NOMO-1 treated with dmso at 0.1 percent for 144 hours (cell line): ENCODE results near the gene KCNH5.

Source experiments
- DNase-seq: peaks from one replicate; lab custom pipeline; 2025; ENCODE audit not compliant: unreplicated experiment; lab: John Stamatoyannopoulos, UW

The KCNH5 gene

DNA sequence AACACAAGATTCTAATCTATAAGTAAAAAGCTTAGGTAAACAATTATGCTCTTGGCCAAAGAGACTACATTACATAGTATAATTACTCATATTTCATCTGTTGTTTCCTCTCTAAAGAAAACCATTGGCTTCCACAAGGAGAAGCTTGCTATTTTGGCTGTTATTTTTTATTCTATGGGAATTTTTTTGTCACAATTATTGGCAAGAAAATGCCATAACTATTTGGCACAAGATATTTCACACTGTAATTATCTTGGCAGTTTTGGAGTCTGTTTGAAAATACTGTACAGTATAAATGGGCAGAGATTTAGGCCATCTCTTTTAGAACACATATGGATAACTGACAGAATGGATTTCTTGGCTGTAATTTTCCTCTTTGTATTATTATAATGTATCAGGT, 51.2 kb downstream of the KCNH5 start:
- no peak for DNase-seq

DNA sequence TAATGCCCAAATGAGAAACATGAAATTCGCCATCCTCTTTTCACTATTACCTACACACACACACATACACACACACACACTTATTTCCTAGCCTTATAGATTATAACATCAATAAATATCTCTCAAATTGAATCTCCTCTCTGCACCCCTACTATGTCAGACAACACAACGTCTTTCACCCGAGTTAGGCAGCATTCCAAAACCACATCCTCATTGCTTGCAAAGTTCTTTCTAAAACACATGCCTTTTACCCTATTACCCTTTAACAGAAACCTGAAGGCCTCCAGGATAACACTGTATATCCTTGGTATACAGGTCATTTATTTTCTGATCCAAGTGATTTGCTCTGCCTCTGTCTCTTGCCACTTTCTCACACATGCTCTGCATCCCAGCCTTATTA, 56.3 kb downstream of the KCNH5 start:
- no peak for DNase-seq

DNA sequence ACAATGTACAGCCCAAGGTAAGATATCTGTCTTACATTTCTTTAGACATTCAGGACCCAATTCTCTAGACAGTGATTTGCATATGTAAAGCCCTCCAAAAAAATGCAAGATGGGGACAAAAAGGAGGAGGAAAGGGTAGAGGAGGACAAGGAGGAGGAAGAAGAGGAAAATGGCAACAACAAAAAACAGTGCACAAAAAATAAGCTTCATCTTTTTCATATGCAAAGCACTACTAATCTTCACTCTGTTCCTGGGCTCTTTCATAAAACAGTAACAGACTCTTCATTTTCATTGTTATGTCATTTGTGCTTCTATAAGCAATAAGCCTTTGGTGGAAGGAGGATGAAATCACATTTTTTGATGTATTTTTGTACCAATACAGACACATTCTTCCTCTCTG, 61.4 kb downstream of the KCNH5 start:
- DNase-seq: no peak

DNA sequence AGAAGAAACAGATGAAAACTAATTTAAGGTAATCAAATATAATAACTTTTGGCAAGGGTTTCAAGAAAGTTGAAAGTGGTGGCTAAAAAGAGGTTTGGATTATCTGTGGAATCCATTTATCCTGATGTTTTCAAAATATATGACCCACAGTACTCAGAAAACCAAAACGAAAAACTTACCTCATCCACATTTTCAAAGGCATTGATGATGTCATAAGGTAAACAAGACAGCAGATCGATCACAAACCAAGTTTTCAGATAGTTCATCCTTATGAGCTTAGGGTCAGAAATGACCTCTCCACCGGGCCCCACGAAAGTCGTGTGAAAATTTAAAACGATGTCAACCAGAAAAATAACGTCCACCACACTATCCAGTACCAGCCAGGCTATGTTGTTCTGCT, 64.6 kb downstream of the KCNH5 start:
- DNase-seq: no peak

DNA sequence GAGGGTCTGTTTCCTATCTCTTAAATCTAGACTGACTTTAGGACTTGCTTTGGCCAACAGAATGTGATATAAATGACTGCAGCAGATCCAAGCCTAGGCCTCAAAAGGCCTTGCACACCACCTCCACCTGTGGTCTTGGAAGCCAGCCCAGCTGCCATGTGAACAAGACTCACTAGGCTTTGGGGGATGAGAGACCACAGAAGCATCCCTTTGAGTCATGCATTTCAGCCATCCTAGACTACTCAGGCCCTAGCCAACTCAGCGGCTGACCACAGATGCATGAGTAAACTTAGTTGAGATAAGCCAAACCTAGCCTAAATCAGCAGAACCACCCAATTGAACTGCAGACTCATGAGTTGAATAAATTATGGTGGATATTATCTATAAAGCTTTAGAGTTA, 87.7 kb downstream of the KCNH5 start:
- DNase-seq: no peak

DNA sequence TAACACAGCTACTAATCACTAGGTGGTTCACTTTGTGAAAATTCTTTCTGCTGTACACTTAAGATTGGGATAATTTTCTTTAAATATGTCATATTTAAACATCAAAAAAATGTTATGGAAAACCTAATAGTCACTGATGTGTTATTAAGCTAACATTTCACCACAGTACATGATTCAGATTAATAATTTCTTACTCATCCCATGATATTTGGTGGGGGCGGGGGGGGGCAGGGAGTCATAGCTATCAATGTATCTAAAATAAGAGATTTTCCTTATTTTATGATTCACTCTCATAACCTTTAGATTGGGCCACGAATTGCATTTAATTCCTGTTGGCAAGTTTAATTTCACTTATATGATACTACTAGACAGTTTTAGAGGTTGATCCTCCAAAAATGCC, 88.8 kb downstream of the KCNH5 start:
- DNase-seq: no peak

DNA sequence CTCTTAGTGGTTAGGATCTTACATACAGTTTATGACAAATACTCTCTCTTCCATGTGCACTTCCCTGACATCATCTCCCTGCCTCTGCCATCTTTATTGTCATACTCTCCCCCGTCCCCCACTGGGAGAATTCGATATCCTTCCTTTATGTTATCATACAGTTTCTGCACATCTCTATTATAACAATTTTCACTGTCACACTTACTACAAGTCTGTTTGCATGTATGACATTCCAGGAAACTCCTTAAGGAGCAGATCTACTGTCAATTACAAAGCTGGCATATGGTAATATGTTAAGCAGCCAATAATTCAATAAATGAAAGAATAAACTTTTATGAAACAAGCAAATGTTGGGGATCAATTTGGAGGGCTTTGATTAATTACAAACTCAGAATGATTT, 91.1 kb downstream of the KCNH5 start:
- DNase-seq: no peak

DNA sequence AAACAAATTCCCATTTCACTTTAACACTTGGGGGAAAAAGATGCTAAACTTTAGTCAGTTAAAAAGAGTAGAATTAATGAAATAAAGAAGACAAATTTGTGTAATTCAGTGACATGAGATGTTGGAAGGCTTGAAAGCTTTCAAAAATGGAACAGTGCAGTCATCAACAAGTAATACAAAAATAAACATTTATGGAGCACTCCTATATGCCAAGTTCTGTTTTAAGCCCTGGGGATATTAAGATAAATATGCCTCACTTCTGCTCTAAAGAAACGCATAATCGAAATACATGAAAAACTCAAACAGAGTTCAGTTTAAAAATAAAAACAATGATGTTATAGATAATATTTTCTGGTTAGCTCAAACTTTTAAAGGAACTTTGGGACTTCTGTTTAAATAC, 93.0 kb downstream of the KCNH5 start:
- no peak for DNase-seq

DNA sequence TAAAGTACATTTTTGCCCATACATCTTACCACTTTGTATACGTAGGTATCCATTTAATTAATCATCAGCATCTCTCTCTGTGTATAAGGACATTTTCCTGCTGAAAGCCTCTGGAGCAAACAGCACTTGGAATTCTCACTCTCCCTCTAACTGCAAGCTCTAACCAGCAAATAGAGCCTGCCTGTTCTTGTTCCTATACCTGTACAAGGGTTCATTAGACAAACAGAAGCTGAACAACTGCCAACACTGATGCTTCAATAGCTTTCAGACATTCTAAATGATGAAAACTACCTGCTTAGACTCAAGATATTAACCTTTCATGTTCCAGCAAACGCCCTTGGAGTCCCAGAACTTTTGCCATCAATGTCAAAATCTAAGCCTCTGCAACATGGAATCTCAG, 98.0 kb downstream of the KCNH5 start:
- no peak for DNase-seq

DNA sequence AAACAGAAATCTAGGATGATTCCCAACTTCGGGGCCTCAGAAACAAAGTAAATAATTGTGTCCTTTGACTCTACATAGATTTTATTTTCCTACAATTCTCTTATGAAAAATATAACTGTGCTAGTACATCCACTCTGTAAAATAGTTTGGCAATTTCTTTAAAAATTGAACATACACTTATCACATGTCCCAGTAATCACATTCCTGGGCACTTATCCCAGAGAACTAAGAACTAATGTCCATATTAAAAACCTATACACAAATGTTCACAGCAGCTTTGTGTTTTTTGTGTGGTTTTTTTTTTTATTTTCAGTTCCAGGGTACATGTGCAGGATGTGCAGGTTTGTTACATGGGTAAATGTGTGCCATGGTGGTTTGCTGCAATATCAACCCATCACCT, 99.0 kb downstream of the KCNH5 start:
- no peak for DNase-seq

DNA sequence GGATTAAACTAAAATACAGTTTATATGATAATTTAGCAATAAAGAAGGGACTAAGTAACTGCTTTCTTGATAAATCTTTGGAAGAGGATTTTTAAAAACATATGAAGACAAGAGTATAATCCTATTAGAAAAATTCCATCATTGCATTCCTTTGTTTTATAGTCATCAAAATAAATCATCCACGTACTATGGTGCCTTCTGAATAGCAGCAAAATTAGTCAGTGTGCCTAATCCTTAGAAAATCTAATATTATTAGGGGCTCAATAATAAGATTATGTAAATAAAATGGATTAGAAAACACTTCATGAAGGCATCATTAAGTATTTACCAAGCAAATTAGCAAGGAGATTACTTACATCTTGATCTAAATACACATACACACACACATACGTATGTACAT, 102.1 kb downstream of the KCNH5 start:
- DNase-seq: no peak

DNA sequence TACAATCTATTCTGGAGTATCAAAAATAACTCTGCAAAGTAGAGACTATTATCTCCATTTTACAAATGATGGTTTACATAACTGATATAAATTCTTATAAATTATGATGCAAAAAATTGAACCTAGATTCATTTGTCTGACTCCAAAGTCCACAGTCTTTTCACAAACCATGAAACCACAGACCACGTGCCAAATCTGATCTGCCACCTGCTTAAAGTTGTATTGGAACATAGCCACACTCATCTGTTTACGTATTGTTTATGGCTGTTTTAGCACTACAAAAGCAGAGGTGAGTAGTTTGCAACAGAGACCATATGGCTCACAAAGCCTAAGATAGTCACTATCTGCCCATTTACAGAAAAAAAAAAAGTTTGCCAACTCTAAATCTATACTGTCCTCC, 105.3 kb downstream of the KCNH5 start:
- DNase-seq: no peak

DNA sequence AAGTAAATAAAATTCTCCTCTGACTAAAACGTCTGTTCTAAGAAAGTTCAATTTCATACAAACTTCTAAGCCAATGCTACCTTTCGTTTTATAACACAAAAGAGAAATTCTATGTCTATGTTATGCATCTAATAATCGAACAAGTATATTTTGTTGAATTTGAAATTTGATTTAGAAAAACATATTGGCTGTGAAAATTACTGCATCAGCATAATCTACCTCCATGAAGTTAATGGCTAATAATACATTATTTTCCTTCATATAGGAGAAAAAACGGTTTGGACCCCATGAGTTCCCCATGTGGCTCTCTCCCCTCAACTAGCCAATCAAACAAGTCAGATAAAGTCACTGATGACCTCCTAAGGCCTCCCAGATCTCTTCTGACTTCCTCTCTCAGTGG, 106.5 kb downstream of the KCNH5 start:
- DNase-seq: no peak

DNA sequence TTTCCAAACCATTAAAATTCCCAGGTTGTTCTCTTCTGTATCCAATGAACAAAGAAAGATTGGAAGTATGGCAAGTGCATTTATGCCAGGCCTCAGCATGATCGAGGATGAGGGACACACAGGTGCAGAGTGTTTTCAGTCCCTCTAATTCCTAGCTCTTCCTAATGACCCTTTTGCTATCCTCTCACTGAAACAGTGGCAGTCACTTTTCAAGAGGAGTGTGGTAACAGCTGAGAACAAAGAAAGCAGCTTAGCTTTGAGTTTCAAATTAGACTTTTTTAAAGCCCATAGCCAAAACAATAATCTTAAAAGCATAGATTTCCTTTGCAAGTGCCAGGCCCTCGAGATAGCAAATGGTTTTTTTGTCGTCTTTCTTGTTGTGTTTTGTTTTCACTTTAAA, 110.8 kb downstream of the KCNH5 start:
- no peak for DNase-seq

DNA sequence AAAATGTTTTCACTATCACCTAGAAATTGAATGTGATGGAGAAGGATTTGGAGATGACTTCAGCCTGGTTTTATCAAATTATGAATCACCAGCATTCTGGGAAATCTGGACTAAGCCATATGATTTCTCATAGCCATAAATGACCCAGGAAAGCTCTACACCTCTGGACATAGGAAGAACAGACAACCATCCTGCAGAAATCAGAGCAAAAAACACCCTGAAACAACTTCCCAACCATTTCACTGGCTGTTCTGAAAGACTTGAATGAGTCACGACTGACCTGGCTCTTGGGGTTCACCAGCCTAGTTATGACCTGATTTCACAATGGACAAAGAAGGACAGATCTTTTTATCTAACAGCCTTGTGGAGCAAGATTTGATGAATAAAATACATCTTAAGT, 123.8 kb downstream of the KCNH5 start:
- DNase-seq: no peak

DNA sequence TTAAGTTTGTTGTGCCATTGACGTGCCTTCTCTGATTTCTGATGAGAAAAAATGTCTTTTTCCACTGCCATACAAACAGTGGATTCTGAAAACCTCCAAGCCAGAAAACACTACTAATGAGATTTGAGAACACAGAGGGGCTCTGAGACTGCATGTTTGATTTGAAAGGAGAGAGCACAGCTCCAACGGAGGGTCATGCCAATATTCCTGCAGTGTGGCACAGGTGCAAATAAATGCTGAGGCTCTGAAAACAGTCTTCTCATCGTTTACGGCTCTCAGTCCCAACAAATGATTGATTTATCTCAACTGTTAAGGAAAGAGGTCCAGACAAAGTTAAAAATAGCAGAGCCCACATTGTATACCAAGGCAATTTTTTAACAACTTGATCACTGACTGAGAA, 128.7 kb downstream of the KCNH5 start:
- no peak for DNase-seq

DNA sequence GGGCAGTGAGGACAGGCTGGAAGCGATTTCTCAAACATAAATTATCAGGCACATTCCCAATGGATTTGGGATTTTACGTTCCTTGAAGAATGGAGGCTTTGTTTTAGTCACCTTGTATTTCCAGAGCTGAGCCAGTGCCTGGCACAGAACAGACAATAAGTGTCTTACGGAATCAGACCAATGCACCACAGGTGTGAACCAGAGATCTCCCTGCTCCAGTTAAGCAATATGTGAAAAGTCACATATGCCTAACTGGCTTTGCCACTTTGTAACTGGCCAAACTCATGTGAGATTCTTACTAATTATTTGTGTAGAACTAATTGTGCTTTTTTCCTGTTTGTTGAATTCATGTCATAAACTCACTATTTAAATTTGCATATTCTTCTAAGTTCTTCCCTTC, 130.4 kb downstream of the KCNH5 start:
- DNase-seq: no peak

DNA sequence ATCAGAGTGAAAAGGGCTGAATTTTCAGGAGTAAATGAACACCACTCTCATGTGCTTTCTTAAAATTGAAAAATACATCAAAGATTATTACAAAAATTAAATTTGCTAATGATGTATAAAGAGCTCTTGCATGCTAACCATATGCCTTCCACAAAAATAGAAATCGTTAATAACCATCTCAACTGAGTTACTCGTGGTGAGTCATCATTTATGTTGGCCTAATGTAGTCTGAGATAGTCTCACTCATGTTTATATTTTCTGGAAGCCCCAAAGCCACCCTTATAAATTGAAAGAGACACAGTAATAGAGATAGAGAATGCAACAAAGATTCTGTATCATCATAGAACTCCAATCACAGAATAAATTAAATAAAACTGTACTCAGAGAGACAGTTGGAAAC, 131.2 kb downstream of the KCNH5 start:
- no peak for DNase-seq

DNA sequence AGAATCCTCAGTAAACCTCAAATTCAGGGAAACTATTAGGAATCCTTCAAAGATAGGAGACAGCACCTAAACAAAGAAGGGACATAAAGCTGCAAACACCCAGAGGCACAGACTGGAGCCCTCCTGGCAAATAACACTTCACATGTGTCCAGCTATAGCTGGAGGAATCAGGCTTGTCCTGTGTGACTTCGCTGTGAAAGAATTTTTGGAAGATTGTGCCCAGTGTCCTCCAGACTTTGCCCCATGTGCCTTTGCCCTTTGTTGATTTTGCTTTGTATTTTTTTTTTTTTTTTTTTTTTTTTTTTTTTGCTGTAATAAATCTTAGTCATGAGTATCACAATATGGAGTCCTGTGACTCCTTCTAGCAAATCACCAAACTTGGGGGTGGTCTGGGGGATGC, 136.8 kb downstream of the KCNH5 start:
- DNase-seq: no peak

DNA sequence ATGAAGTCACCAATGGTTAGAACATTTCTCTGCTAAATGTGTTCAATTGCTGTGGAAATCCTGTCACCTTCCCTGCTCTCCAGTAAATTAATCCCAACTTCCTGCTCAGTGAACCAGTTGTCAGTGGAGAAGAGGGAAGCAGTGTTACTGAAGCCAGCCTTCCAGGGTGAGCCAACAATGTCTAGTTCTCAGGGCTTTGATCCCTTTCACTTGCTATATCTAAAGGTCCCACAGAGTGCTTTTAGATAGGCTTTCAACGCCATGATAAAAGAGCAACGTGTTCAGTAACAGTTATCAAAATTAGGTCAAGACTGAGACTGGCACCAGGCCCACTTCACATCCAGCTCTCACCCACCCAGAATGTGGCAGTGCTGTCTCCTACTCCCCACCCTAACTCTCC, 139.7 kb downstream of the KCNH5 start:
- DNase-seq: no peak

DNA sequence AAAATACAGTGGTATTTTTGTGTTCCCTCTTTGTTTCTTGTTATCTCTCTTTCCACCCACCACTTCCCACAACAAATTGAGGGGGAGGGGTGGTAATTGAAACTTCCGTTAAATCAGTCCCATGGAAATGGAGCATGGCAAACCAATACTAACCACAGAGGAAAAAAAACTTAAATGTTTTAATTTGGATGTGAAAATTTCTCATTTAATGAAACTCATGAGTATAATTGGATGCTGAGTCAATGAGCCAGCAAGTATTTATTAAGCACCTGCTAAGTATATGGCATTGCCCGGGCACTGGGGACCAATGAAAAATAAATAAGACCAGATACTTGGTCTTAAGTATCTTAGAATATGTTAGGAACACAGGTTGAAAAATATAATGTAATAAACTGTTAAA, 147.5 kb downstream of the KCNH5 start:
- no peak for DNase-seq

DNA sequence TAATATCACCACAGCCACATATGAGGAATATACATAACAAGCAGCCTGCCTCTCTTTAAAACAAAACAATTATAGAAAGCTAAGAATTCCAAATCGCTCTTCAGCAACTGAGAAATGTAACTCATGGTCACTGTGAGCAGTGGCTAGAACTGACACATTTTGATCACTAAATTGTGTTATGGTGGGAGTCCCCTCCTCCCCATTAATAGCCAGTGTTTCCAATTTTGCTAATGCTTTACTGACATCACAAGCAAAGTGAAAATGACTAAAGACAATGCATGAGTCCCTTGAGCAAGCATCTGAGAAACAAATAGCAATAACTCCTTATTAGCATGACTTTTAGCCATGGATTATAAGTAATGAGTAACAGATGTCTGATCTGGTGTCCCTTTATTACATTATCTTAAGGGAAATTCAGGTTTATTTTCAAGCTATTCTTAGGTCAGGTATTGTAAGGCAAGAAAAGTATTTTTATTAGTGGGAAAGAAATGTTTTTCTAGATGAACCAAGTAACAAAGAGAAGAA, 148.3 kb downstream of the KCNH5 start:
- DNase-seq: no peak

DNA sequence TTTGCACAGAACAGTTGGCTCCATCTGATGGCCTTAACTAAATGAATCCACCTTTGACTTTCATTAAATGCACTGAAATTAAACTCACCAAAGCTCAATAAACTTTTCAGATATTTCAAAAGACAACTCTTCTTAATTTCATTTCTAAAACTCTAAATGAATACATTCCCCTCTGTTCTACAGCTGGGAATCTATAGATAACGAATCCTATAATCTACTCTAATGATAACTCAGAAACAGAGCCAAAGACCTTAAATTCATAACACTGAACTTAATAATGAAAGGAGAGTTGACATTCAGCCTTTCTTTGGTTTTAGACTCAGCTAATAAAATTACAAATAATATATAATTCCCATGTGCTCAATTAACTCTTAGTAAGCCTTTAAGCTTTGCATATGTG, 150.5 kb downstream of the KCNH5 start:
- DNase-seq: no peak

DNA sequence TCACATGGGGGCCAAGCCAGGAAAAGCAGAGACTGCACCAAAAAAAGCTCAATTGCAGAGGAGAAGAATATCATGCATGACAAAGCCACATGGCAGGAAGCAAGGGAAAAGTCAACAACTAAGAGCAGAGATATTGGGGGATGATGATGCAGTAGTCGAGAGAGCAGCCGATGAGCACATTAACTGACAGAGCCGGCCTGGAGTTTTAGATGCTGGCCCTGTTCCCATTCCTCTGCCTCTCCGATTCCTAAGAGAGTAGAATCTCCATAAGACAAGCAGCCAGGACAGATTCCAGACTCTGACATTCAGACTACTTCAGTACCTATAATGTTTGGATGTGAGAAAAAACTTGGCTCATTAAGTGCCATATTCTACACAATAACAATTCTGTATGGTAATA, 155.9 kb downstream of the KCNH5 start:
- DNase-seq: no peak
